NOMO-1 (cell line): ENCODE measurements around the gene CFHR1.
"Not testable (repeated sequence)": the region's sequence is repeated elsewhere in the genome, so short reads cannot be mapped to it uniquely, and the experiment has no call there.

Experiments
- DNase-seq, 2 experiments: peaks; one replicate each; lab custom pipeline; 2025; ENCODE audit not compliant: unreplicated experiment in 2 of 2; lab: John Stamatoyannopoulos, UW

Gene CFHR1

GRCh38 chr1:196819531-196819930, at the start of gene CFHR1:
Gene CFHR1 (plus strand): TSS chr1:196819731. CDS start chr1:196819845, 114 bp downstream.
- not testable (repeated sequence) for DNase-seq

- DNase-seq = not testable (repeated sequence)
Measured at GRCh38 chr1:196769823-196770222, 49.7 kb upstream of the CFHR1 start.

- no peak for DNase-seq
Measured at GRCh38 chr1:196773713-196774112, 45.8 kb upstream of the CFHR1 start.

GRCh38 chr1:196774175-196774574, 45.4 kb upstream of the CFHR1 start:
- no peak for DNase-seq

- DNase-seq = no peak
Measured at GRCh38 chr1:196774603-196775002, 44.9 kb upstream of the CFHR1 start, which contains the start of gene CFHR3. Gene CFHR3 (plus strand): TSS chr1:196774840. CDS start chr1:196774887, 47 bp downstream.

GRCh38 chr1:196777603-196778002, 41.9 kb upstream of the CFHR1 start:
- DNase-seq = no peak

DNA sequence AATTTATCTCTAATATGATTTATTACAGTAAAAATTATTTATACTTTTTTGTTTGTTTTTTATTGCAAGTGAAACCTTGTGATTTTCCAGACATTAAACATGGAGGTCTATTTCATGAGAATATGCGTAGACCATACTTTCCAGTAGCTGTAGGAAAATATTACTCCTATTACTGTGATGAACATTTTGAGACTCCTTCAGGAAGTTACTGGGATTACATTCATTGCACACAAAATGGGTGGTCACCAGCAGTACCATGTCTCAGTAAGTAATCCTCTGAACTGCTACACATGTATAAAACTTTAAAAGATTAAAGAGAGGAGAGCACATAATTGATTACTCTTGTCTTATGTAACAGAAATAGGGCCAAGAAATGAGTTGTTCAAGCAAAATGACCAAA, 40.4 kb upstream of the CFHR1 start:
- DNase-seq = no peak

GRCh38 chr1:196791252-196791651, 28.3 kb upstream of the CFHR1 start:
- not testable (repeated sequence) for DNase-seq

DNA sequence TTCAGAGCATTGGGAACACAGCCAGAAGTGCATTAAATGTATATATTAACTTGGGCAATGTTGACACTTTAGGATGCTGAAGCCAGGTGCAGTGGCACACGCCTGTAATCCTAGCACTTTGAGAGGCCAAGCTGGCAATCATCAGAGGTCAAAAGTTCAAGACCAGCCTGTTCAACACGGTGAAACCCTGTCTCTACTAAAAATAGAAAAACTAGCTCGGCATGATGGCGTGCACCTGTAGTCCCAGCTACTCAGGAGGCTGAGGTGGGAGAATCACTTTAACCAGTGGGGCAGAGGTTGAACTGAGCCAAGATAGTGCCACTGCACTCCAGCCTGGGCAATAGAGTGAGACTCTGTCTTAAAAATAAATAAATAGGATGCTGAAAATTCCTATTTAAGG, 25.4 kb upstream of the CFHR1 start:
- not testable (repeated sequence) for DNase-seq

GRCh38 chr1:196797891-196798290, 21.6 kb upstream of the CFHR1 start:
- no peak for DNase-seq

- not testable (repeated sequence) for DNase-seq
Measured at GRCh38 chr1:196801920-196802319, 17.6 kb upstream of the CFHR1 start.

GRCh38 chr1:196808529-196809235, 10.8 kb upstream of the CFHR1 start:
- no peak for DNase-seq

- DNase-seq = not testable (repeated sequence)
Measured at GRCh38 chr1:196817442-196817841, 2.1 kb upstream of the CFHR1 start.

DNA sequence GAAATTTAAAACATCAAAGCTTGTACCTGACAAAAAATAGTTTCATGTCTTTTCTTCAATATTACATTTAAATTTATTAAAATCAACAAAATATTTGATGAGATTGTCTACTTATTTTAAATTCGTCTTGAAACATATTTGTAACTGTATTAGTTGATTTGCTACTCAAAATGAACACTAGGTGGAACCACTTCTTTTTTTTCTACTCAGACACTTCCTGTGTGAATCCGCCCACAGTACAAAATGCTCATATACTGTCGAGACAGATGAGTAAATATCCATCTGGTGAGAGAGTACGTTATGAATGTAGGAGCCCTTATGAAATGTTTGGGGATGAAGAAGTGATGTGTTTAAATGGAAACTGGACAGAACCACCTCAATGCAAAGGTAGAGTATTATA, 8.3 kb downstream of the CFHR1 start:
- DNase-seq = peak in 1 of 2 experiments; percentile 20

GRCh38 chr1:196849613-196850492, 30.3 kb downstream of the CFHR1 start:
- DNase-seq = not testable (repeated sequence)

DNA sequence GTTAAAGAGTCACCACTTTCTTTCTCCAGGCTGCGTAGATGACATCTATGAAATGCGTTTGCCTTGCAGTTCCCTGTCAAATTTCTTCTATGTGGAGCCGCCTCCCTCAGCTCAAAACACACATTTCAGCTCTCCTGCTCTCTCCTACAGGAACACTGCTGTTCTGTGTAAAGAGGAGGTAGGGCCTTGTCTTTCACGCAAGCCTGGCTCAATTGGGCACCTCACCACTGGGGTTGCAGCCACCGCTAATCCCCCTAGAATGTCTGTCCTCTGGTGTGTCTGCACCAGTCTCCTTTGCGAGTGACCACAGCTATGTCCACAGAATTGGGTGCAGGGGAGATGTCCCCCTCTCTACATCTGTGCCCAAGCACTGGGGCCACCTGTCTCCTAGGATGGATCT, 36.5 kb downstream of the CFHR1 start:
- no peak for DNase-seq

- DNase-seq = no peak
Measured at GRCh38 chr1:196857188-196857587, 37.7 kb downstream of the CFHR1 start.

DNA sequence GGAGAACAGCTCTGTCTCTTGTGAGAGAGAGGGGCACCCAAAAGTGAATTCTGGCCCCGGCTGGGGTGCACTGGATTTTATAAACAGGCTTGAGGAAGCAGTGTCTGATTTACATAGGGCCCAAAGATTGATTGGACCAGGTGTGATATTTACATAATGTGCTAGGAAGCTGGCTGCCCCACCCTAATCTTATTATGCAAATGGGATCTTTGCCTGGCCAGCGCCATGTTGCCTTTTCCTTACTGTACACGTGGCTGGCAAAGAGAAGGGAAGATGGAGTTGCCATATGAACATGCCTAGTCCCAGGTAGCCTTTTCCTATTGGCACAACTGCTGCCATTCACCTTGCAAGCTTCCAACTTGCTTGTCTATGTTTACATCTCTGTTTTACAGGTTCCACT, 39.3 kb downstream of the CFHR1 start:
- no peak for DNase-seq

DNA sequence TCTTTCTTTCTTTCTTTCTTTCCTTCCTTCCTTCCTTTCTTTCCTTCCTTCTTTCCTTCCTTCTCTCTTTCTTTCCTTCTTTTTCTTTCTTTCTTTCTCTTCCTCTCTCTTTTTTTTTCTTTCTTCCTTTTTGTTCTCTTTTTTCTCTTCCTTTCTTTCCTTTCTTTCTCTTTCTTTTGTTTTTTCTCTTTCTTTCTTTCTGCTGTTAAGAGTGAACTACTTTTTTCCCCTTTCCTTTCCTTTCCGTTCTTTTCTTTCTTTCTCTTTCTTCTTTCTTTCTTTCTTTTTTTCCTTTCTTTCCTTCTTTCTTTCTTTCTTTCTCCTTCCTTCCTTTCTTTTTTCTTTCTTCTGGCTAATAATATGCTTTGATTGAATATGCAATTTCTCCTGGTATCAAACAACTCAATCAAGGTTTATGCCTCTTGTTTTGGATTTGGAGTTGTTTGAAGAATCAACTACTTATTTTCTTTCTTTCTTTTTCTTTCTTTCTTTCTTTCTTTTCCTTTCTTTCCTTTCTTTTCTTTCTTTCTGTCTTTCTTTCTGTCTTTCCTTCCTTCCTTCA, 40.9 kb downstream of the CFHR1 start:
- DNase-seq = no peak

DNA sequence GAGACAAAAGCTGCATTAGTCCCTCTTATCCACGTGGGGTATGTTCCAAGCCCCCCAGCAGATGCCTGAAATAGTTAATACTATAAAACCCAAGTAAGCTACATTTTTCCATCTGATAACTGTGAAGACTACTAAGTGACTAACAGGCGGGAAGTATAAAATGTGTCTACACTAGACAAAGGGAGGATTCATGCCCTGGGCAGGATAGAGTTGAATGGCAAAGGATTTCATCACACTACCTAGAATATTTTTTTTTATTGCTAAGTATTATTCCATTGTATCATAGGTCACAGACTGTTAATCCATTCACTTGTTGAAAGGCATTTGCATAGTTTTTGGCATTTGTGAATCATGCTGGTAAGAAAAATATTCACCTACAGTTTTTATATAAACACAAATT, 41.9 kb downstream of the CFHR1 start:
- no peak for DNase-seq

- DNase-seq = no peak
Measured at GRCh38 chr1:196866974-196867373, 47.4 kb downstream of the CFHR1 start.
